HG02884 (cell line): ENCODE data around the gene GIPC3.

Experiments
- ATAC-seq: cut with Tn5 transposase; IDR thresholded peaks from one replicate; pipeline ENCODE4 v1.9.1; 2021; ENCODE audit warnings: mild to moderate bottlenecking, moderate library complexity; ENCODE audit not compliant: unreplicated experiment

Gene GIPC3

GRCh38 chr19:3634496-3635045, 49.3 kb downstream of the GIPC3 start:
- ATAC-seq, result no peak

GRCh38 chr19:3636506-3636905, 51.2 kb downstream of the GIPC3 start:
- no peak for ATAC-seq

GRCh38 chr19:3636962-3637361, 51.7 kb downstream of the GIPC3 start:
- no peak for ATAC-seq

GRCh38 chr19:3637621-3638020, 52.3 kb downstream of the GIPC3 start:
- no peak for ATAC-seq

GRCh38 chr19:3638208-3639193, 53.2 kb downstream of the GIPC3 start:
- no peak for ATAC-seq

- ATAC-seq, result no peak
These were observed 54.2 kb downstream of the GIPC3 start for GRCh38 chr19:3639479-3639878.

GRCh38 chr19:3641515-3642269, 56.4 kb downstream of the GIPC3 start:
- ATAC-seq, result no peak

GRCh38 chr19:3642296-3642695, 57.0 kb downstream of the GIPC3 start:
- ATAC-seq, result no peak
